ENCODE results near the gene PMEL.

The PMEL gene

DNA sequence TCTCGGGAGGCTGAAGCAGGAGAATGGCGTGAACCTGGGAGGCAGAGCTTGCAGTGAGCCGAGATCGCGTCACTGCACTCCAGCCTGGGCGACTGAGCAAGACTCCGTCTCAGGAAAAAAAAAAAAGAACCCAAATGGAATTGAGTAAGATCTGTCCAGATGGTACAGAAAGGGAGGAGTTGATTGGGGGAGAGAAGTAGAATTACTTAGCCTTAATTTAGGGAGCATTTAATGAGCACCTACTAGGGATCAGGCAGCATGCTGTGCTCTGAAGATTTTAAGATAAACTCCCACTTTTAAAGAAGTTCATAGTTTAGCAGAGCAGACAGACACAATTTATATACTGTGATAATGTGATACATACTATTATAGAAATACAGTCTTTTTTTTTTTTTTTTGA is 12.6 kb upstream of the PMEL start:
- Histone ChIP-seq H3K4me2 (ENCODE audit: low read length) (no peak overlapping the region), H4K20me1 (ENCODE audit: insufficient read depth, low read length) (no peaks in the 10 kb centered on the region), H3K36me3 (ENCODE audit: insufficient read depth, low read length) (peaks cover 23% of the 10 kb centered on the region; the same call in 1 of the 2 replicates), H3K4me1 (ENCODE audit: insufficient read depth, low read length, severe bottlenecking) (peaks cover 27% of the 10 kb centered on the region), H3K9ac (ENCODE audit: low read length) (no peak overlapping the region), H3K27me3 (ENCODE audit: insufficient read depth, low read length) (no peaks in the 10 kb centered on the region), H3K4me3 (ENCODE audit: low read depth, low read length, poor library complexity, severe bottlenecking) (no peak overlapping the region), H2AFZ (ENCODE audit: low read length) (no peak overlapping the region), H3K27ac (ENCODE audit: low read depth, low read length, poor library complexity, severe bottlenecking) (no peak overlapping the region), H3K79me2 (ENCODE audit: insufficient read depth, low read length) (peaks cover 12% of the 10 kb centered on the region), H3F3A (ENCODE audit: insufficient read depth, low read length) (no peaks in the 10 kb centered on the region), H3K9me3 (ENCODE audit: low read length) (no peaks in the 10 kb centered on the region), H3K9me2 (ENCODE audit: low read depth, low read length) (no peaks in the 10 kb centered on the region)
- TF ChIP-seq CTCF (IDR thresholded peaks at IDR 0.05; ENCODE audit: low read length) (no peak), EZH2 (IDR thresholded peaks at IDR 0.05; ENCODE audit: borderline replicate concordance, low read length) (no peak)

DNA sequence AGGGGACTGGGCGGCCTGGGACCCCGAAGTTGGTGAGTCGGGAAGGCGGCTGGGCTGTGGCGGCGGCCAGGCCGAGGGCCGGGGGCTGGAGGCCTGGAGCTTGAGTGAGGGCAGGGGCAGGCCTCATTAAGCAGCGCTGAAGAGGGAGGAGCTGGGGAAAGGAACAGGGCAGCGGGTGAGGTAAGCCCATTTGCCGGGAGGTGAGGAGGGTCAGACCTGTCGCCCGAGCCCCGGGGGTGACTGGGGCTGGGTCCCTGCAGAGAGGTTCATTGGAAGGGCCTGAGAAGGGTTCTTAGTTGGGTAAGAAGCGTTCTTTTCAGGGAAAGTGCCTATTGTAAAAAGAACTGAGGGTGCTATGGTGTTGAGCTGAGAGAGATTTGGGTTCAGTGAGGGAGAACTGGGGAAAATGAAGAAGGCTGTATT is 8.5 kb upstream of the PMEL start:
- no peaks in the 10 kb centered on the region for H4K20me1 ChIP-seq (ENCODE audit: insufficient read depth, low read length)
- H3K4me1 ChIP-seq (ENCODE audit: insufficient read depth, low read length, severe bottlenecking), result peaks cover 21% of the 10 kb centered on the region
- H3K27me3 ChIP-seq (ENCODE audit: insufficient read depth, low read length), result no peaks in the 10 kb centered on the region
- TF ChIP-seq EZH2 (IDR thresholded peaks at IDR 0.05; ENCODE audit: borderline replicate concordance, low read length) (no peak), CTCF (IDR thresholded peaks at IDR 0.05; ENCODE audit: low read length) (no peak)
- peak overlapping the region; percentile 89 for H3K4me3 ChIP-seq (ENCODE audit: low read depth, low read length, poor library complexity, severe bottlenecking)
- peak overlapping the region; percentile 58 for H3K27ac ChIP-seq (ENCODE audit: low read depth, low read length, poor library complexity, severe bottlenecking)
- no peaks in the 10 kb centered on the region for H3F3A ChIP-seq (ENCODE audit: insufficient read depth, low read length)
- no peaks in the 10 kb centered on the region for H3K9me2 ChIP-seq (ENCODE audit: low read depth, low read length)
- peak overlapping the region; percentile 92 for H3K9ac ChIP-seq (ENCODE audit: low read length)
- H3K79me2 ChIP-seq (ENCODE audit: insufficient read depth, low read length), result peaks cover 12% of the 10 kb centered on the region
- no peaks in the 10 kb centered on the region for H3K9me3 ChIP-seq (ENCODE audit: low read length)
- H3K4me2 ChIP-seq (ENCODE audit: low read length), result peak overlapping the region; percentile 81
- peaks cover 31% of the 10 kb centered on the region; the same call in 1 of the 2 replicates for H3K36me3 ChIP-seq (ENCODE audit: insufficient read depth, low read length)
- H2AFZ ChIP-seq (ENCODE audit: low read length), result no peak overlapping the region

- peaks cover 21% of the 10 kb centered on the region for H3K4me1 ChIP-seq (ENCODE audit: insufficient read depth, low read length, severe bottlenecking)
- H3K36me3 ChIP-seq (ENCODE audit: insufficient read depth, low read length), result peaks cover 28% of the 10 kb centered on the region; the same call in 1 of the 2 replicates
- H3K27ac ChIP-seq (ENCODE audit: low read depth, low read length, poor library complexity, severe bottlenecking), result peak within 1 kb of the TSS; percentile 58
- peak within 1 kb of the TSS; percentile 92 for H3K9ac ChIP-seq (ENCODE audit: low read length)
- no peaks in the 10 kb centered on the region for H4K20me1 ChIP-seq (ENCODE audit: insufficient read depth, low read length)
- H3K9me3 ChIP-seq (ENCODE audit: low read length), result no peaks in the 10 kb centered on the region
- no peak within 1 kb of the TSS for H2AFZ ChIP-seq (ENCODE audit: low read length)
- H3K4me2 ChIP-seq (ENCODE audit: low read length), result peak within 1 kb of the TSS; percentile 85
- H3F3A ChIP-seq (ENCODE audit: insufficient read depth, low read length), result no peaks in the 10 kb centered on the region
- peaks cover 12% of the 10 kb centered on the region for H3K79me2 ChIP-seq (ENCODE audit: insufficient read depth, low read length)
- TF ChIP-seq EZH2 (IDR thresholded peaks at IDR 0.05; ENCODE audit: borderline replicate concordance, low read length) (no peak), CTCF (IDR thresholded peaks at IDR 0.05; ENCODE audit: low read length) (no peak)
- no peaks in the 10 kb centered on the region for H3K27me3 ChIP-seq (ENCODE audit: insufficient read depth, low read length)
- H3K4me3 ChIP-seq (ENCODE audit: low read depth, low read length, poor library complexity, severe bottlenecking), result peak within 1 kb of the TSS; percentile 89
- no peaks in the 10 kb centered on the region for H3K9me2 ChIP-seq (ENCODE audit: low read depth, low read length)
Measured at GRCh38 chr12:55973599-55974307, 7.9 kb upstream of the PMEL start, which contains the start of gene RAB5B. Gene RAB5B, plus strand, starts transcription at chr12:55974078. Its CDS starts 12,883 bp downstream, at chr12:55986961.

All from OCI-LY1 (cell line).